Spleen (tissue), 11 donors: Measurements from ENCODE around the gene NKX2-2. TPM values are rescaled to one million over a fixed set of nuclear protein-coding genes. Genes with fewer than 3 reads are reported as not detected.
A peak's percentile ranks its signal among the peaks of the same experiment; 100 is the strongest.

Experiments
- DNase-seq: peaks from one replicate; pipeline ENCODE4 v3.0.0-alpha.2; 2020
- H3K27ac ChIP-seq, 8 donors: fragments of 200-600 bp; sonication (generic) in 7 of 8; 1 replicate in 4 of 8; 2 replicates in 4 of 8; pipeline versions ENCODE4 v1.5.0 to v1.8.0; 2016 to 2021; ENCODE audit warnings: inconsistent platforms in 4 of 8, mild to moderate bottlenecking in 4 of 8, moderate library complexity in 1 of 8
- H3K27me3 ChIP-seq, 7 donors: fragments of 200-600 bp; sonication (generic) in 6 of 7; replicated peaks in 1 of 7; 1 replicate in 4 of 7; 2 replicates in 3 of 7; pipeline versions ENCODE4 v1.5.0 to v1.8.0; 2016 to 2021; ENCODE audit warnings: inconsistent platforms in 3 of 7, mild to moderate bottlenecking in 1 of 7
- H3K36me3 ChIP-seq, 6 donors: fragments of 200-600 bp; sonication (generic) in 5 of 6; 1 replicate in 4 of 6; 2 replicates in 2 of 6; pipeline versions ENCODE4 v1.5.0 to v1.8.0; 2016 to 2021; ENCODE audit warnings: inconsistent platforms in 2 of 6
- H3K4me1 ChIP-seq, 6 donors: fragments of 200-600 bp; sonication (generic) in 5 of 6; 1 replicate in 3 of 6; 2 replicates in 3 of 6; pipeline versions ENCODE4 v1.5.0 to v1.8.0; 2016 to 2021; ENCODE audit warnings: inconsistent platforms in 3 of 6
- H3K4me3 ChIP-seq, 8 donors: fragments of 200-600 bp; sonication (generic) in 7 of 8; 1 replicate in 4 of 8; 2 replicates in 4 of 8; pipeline versions ENCODE4 v1.5.0 to v1.8.0; 2016 to 2021; ENCODE audit warnings: inconsistent platforms in 4 of 8, mild to moderate bottlenecking in 4 of 8, moderate library complexity in 2 of 8
- H3K9me3 ChIP-seq, 8 donors: fragments of 200-600 bp; sonication (generic) in 7 of 8; 1 replicate in 4 of 8; 2 replicates in 4 of 8; pipeline versions ENCODE4 v1.5.0 to v1.8.0; 2016 to 2021; ENCODE audit warnings: inconsistent platforms in 4 of 8
- POLR2A ChIP-seq, 3 donors: fragments of 450-650 bp; IDR thresholded peaks; one replicate each; pipeline ENCODE4 v1.5.1; 2017; ENCODE audit warnings: antibody characterized with exemption in 3 of 3, mild to moderate bottlenecking in 1 of 3
- POLR2AphosphoS5 ChIP-seq, 3 donors: sonication (generic); formaldehyde crosslinking; IDR thresholded peaks; one replicate each; pipeline ENCODE4 v1.5.1; 2017; ENCODE audit warnings: antibody characterized with exemption in 3 of 3
- WGBS, 5 donors: extraction: QIAGEN DNeasy Blood & Tissue Kit in 3 of 5; methylation state at CpG; one replicate each; pipeline versions ENCODE4 v1.1.5 to v1.1.7; 2013 to 2018; 5-methylcytosine and 5-hydroxymethylcytosine counted together
- intact Hi-C: fragments of 100-400 bp; cut with DNase I; formaldehyde crosslinking; loops from one replicate; pipeline ENCODE4 v1.15.0; 2023; ENCODE audit warnings: low total_unique reads
- polyA plus RNA-seq, 3 donors: library from polyadenylated mRNA; stranded (reverse); fragments of 200-250 nt; gene quantifications; one replicate each; pipeline ENCODE4 v1.2.1, GENCODE V29; 2013
- total RNA-seq, 7 donors: library from RNA; depleted of rRNA in 3 of 7; stranded (reverse); fragments of >200 nt in 3 of 7; fragmentation: NEBNext Ultra II Directional in 4 of 7; extraction: Animal tissue kit (Norgen Biotek cat#: 25700) in 4 of 7; gene quantifications; one replicate each; pipeline versions ENCODE4 v1.1.0 to v1.2.1, GENCODE V29; 2016 to 2021
- TF ChIP-seq, protein P1 (sequence below), 11 experiments: fragments of 200-600 bp in 7 of 11; fragments of 450-650 bp in 4 of 11; sonication (generic) in 4 of 11; IDR thresholded peaks in 8 of 11; conservative IDR thresholded peaks in 3 of 11; 1 replicate in 7 of 11; 2 replicates in 4 of 11; pipeline versions ENCODE4 v1.4.0 to v1.8.0; 2016 to 2021; ENCODE audit warnings: antibody characterized with exemption in 11 of 11, inconsistent platforms in 4 of 11, mild to moderate bottlenecking in 1 of 11
- donor health status: healthy with polysubstance abuse.
- donor health status: DM: no; HTN: no; CAD: no; lungs with moderate emphysema.
- donor health status: DM: no; HTN: no; CAD: no.
- donor health status: Bipolar disorder and iron deficiency.
- donor health status: healthy.
- donor health status: DM: no; HTN: no; CAD: no.
- donor health status: DM: yes; HTN: yes; CAD: no.

NKX2-2 gene
- total and polyA plus RNA-seq, 10 donors = 0.03 TPM; not detected in 9

DNA sequence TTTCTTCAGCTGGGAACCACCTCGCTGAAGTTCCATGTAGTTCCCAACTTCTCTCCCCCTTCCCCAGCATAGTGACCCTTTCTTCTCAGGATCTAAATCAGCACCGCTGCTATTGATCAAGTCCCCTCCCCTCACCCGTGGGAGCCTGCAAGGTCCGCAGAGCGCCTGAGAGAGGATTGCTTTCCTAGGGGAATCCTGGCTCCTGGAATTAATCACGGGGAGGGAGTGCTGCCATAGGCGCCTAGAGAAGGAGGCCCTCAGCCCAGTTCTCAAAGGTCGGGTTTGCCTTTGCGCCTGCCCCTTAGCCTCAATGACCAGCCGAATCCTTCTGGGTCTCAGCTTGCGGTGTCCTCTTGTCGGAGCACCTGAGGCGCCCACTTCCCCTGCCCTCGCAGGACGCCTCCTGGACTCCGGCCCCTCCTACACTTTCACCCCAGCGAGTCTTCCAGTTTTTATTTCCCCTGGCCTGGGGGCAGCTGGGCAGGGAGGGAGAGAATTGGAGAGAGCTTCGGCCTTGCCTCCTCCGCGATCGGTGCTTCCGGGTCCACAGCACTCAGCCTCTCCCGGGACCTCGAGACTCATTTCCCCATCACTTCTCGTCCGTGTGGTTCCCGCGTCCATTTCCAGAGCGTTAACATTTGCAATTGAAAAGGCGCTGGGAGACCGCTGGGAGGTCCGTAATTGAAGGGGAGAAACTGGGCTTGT lies 3.1 kb upstream of the NKX2-2 start:
- Histone ChIP-seq H3K36me3 (no peaks in the 10 kb centered on the region), H3K9me3 (no peaks in the 10 kb centered on the region), H3K27ac (no peak overlapping the region), H3K27me3 (peaks cover 17 to 100% (median 100%) of the 10 kb centered on the region in 7 donors), H3K4me1 (peaks cover 14 to 74% (median 52%) of the 10 kb centered on the region in 6 donors), H3K4me3 (peak overlapping the region in 1 of 8 donors; percentile 31)
- TF ChIP-seq POLR2A (IDR thresholded peaks at IDR 0.05) (no peak), POLR2AphosphoS5 (IDR thresholded peaks at IDR 0.05) (no peak)
- TF ChIP-seq, protein P1, sequence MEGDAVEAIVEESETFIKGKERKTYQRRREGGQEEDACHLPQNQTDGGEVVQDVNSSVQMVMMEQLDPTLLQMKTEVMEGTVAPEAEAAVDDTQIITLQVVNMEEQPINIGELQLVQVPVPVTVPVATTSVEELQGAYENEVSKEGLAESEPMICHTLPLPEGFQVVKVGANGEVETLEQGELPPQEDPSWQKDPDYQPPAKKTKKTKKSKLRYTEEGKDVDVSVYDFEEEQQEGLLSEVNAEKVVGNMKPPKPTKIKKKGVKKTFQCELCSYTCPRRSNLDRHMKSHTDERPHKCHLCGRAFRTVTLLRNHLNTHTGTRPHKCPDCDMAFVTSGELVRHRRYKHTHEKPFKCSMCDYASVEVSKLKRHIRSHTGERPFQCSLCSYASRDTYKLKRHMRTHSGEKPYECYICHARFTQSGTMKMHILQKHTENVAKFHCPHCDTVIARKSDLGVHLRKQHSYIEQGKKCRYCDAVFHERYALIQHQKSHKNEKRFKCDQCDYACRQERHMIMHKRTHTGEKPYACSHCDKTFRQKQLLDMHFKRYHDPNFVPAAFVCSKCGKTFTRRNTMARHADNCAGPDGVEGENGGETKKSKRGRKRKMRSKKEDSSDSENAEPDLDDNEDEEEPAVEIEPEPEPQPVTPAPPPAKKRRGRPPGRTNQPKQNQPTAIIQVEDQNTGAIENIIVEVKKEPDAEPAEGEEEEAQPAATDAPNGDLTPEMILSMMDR (IDR thresholded peaks at IDR 0.05 in 8 of 11, conservative IDR thresholded peaks at IDR 0.05 in 3 of 11) = no peak
- 2 to 5% (median 5%) methylated on average over 32 of the region's 32 CpGs for WGBS, 5 donors
- DNase-seq = no peak
- intact Hi-C loops = no loop called here

DNA sequence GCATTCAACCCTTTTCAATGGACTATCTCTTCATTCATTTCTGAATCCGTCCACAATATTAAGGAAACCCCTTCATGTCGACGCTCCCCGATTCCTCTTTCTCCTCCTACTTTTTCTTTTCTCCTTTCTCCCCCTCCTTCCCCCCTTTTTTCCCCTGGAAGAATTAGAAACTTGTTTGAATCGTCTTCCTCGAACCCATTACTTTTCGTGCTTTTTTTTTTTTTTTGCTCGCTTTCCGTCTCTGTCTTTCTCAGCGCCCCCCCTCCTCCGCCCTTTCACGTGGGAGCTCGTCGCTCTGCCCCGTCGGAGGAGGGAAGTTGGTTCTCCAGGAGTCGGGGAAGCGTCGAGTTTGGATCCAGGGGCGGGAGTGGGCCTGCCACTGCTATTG lies 2.3 kb upstream of the NKX2-2 start:
- Histone ChIP-seq H3K4me1 (peaks cover 21 to 74% (median 56%) of the 10 kb centered on the region in 6 donors), H3K4me3 (no peak overlapping the region), H3K36me3 (no peaks in the 10 kb centered on the region), H3K27ac (no peak overlapping the region), H3K27me3 (peaks cover 18 to 100% (median 100%) of the 10 kb centered on the region in 7 donors), H3K9me3 (no peaks in the 10 kb centered on the region)
- DNase-seq = no peak
- TF ChIP-seq, protein P1 (IDR thresholded peaks at IDR 0.05 in 8 of 11, conservative IDR thresholded peaks at IDR 0.05 in 3 of 11) = no peak
- TF ChIP-seq POLR2AphosphoS5 (IDR thresholded peaks at IDR 0.05) (no peak), POLR2A (IDR thresholded peaks at IDR 0.05) (no peak)
- WGBS, 5 donors = 7 to 11% (median 9%) methylated on average over 20 of the region's 20 CpGs
- intact Hi-C loops = no loop called here

DNA sequence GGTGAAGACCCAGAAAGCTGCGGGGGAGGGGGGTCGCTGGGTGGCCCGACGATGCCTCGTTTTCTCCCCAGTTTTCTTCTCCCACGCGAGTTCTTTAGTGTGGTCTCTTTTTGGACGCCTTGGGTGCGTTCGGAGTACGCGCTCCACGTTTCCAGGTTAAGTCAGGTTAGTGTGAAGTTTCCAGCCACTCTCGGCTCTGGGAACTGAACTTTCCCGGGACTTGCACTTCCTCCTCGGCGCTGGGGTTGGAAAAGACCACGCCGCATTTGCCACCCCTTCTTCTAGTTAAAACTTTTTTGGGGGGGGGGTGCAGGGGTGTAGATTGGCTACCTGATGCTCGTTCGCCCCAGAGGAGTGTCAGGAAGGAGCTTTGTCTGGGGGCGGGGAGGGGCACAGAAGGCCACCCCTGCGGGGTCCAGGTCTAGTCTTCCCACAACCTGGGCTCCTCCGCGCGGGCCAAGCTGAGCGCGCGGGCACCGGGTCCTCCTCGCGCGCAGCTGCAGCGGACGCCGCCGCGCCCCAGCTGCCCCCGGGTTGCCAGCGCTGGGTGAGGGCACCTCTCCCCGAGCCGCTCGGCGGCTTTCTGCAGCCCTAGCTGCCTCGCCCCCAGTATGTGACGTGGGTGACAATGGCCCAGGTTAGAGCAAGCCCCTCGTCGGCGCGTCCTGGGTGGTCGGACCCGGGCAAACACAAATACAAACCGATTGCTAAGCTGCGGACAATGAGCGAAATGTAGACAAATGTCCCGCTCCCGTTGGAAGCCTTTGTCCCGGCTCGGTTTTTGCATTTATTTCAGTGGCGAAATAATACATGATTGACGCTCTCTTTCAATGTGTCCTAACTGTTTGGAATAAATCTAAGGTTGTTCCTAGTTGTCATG lies 1.7 kb upstream of the NKX2-2 start:
- Histone ChIP-seq H3K4me1 (peaks cover 27 to 74% (median 60%) of the 10 kb centered on the region in 6 donors), H3K27me3 (peaks cover 18 to 100% (median 100%) of the 10 kb centered on the region in 7 donors), H3K4me3 (peak overlapping the region in 1 of 8 donors; percentile 65), H3K36me3 (no peaks in the 10 kb centered on the region), H3K27ac (no peak overlapping the region), H3K9me3 (no peaks in the 10 kb centered on the region)
- intact Hi-C loops = no loop called here
- TF ChIP-seq POLR2AphosphoS5 (IDR thresholded peaks at IDR 0.05) (no peak), POLR2A (IDR thresholded peaks at IDR 0.05) (no peak)
- DNase-seq = no peak
- WGBS, 5 donors = 5 to 10% (median 8%) methylated on average over 31 to 61 of the region's 61 CpGs

DNA sequence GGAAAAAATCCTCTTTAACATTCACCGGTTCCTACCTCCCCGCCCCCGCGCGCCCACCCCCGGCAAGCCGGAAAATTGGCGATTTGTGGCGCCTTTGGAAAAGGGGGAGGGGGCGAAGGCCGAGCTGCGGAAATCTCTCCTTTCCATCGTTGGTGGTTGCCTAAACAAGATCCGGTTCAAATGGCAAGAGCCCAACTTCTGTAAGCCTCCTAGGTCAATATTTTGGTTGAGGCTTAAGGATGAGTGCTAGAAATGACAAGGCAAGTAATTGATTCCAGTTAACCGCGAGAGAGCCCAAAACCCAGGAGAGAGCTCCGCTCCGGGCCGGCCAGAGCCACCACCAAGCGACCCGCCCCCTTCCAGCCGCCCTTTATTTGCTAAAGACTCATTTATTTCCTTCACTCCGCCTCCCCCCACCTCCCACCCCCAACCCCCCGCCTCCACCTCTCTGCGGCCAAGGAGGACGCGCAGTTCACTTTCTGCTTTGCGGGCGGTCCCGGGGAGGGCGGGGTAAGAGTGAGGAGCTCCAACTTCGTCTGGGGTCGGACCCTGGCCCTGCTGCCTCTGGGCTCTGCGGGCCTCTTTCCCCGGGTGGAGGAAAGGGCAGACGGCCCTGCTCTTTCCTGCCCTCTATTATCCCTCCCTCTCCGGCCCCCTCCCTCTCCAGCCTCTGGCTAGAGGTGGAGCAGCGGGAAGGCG lies 838 bp upstream of the NKX2-2 start:
- H3K36me3 ChIP-seq = no peaks in the 10 kb centered on the region
- no peaks in the 10 kb centered on the region for H3K9me3 ChIP-seq
- 4 to 12% (median 5%) methylated on average over 36 to 39 of the region's 39 CpGs for WGBS, 5 donors
- intact Hi-C loops = no loop called here
- TF ChIP-seq, protein P1 (IDR thresholded peaks at IDR 0.05 in 8 of 11, conservative IDR thresholded peaks at IDR 0.05 in 3 of 11) = no peak
- TF ChIP-seq POLR2A (IDR thresholded peaks at IDR 0.05) = no peak
- no peak for TF ChIP-seq POLR2AphosphoS5 (IDR thresholded peaks at IDR 0.05)
- H3K4me1 ChIP-seq = peaks cover 32 to 82% (median 68%) of the 10 kb centered on the region in 6 donors
- peak overlapping the region in 6 of 8 donors; percentile 16 to 65 (median 24) for H3K4me3 ChIP-seq
- H3K27me3 ChIP-seq = peaks cover 18 to 100% (median 100%) of the 10 kb centered on the region in 7 donors
- DNase-seq = no peak
- no peak overlapping the region for H3K27ac ChIP-seq
